HCT116 (cell line): Measurements from ENCODE around the gene CRISP2. TPM values are rescaled to one million over a fixed set of nuclear protein-coding genes. Genes with fewer than 3 reads are reported as not detected.

ENCODE experiments used
- ATAC-seq: fragments of 200-7000 bp; cut with Tn5 transposase; 2 replicates; pipeline ENCODE4 v1.9.1; 2020; ENCODE audit warnings: mild to moderate bottlenecking, moderate library complexity
- BruUV-seq: library from RNA; stranded (reverse); fragments of 400-500 nt; replicated peaks from 2 replicates; lab custom pipeline; 2021; lab: Mats Ljungman, UMichigan
- CTCF ChIA-PET: fragments of 300-600 bp; sonication (Branson Sonifier 250); formaldehyde crosslinking; loops from one replicate; lab custom pipeline; 2021; ENCODE audit warnings: antibody characterized with exemption; lab: Charles Lee
- POLR2A ChIA-PET: fragments of 300-600, 350-600 bp; sonication (Branson Sonifier 250); formaldehyde crosslinking; loops from one replicate; lab custom pipeline; 2021; ENCODE audit warnings: antibody characterized with exemption; lab: Charles Lee
- RAD21 ChIA-PET, 2 experiments: fragments of 300-600 bp; sonication (Branson Sonifier 250); formaldehyde crosslinking; loops; one replicate each; lab custom pipeline; 2023; ENCODE audit warnings: low total read pairs in 2 of 2; ENCODE audit not compliant: uncharacterized antibody in 2 of 2, unreplicated experiment in 2 of 2, low non-redundant PET in 1 of 2; lab: Charles Lee
- DNase-seq: peaks from one replicate; pipeline ENCODE4 v3.0.0-alpha.2; 2010; ENCODE audit warnings: low read depth, low spot score
- H2AFZ ChIP-seq: fragments of 200-600 bp; shearing (Covaris generic), sonication (generic); 2 replicates; pipeline ENCODE4 v1.6.1; 2017; ENCODE audit warnings: low read depth, mixed run types, mixed read lengths, antibody characterized with exemption, low read length; ENCODE audit not compliant: poor library complexity, severe bottlenecking
- H3K27ac ChIP-seq: 2 replicates; pipeline ENCODE4 v1.5.1; 2012; ENCODE audit warnings: low read depth, low read length
- H3K27me3 ChIP-seq: fragments of 200-600 bp; sonication (generic); 2 replicates; pipeline ENCODE4 v1.6.1; 2016; ENCODE audit warnings: mixed run types, low read length, mixed read lengths; ENCODE audit not compliant: insufficient read depth
- H3K36me3 ChIP-seq, 2 experiments: fragments of 200-500 bp in 1 of 2; fragments of 200-600 bp in 1 of 2; sonication (Bioruptor generic) in 1 of 2; sonication (generic) in 1 of 2; 2 replicates each; pipeline versions ENCODE4 v1.5.1 to v1.6.1; 2014 to 2016; ENCODE audit warnings: low read length in 2 of 2, inconsistent platforms in 1 of 2, mixed read lengths in 1 of 2, mixed run types in 1 of 2; ENCODE audit not compliant: insufficient read depth in 2 of 2, control insufficient read depth in 1 of 2
- H3K4me1 ChIP-seq, 2 experiments: fragments of 200-600 bp in 1 of 2; sonication (generic) in 1 of 2; 2 replicates each; pipeline versions ENCODE4 v1.5.1 to v1.6.1; 2012 to 2017; ENCODE audit warnings: low read length in 2 of 2, inconsistent platforms in 1 of 2, mild to moderate bottlenecking in 1 of 2, mixed read lengths in 1 of 2, mixed run types in 1 of 2, moderate library complexity in 1 of 2; ENCODE audit not compliant: insufficient read depth in 2 of 2, control insufficient read depth in 1 of 2
- H3K4me2 ChIP-seq: fragments of 200-600 bp; sonication (generic); 2 replicates; pipeline ENCODE4 v1.6.1; 2017; ENCODE audit warnings: mixed run types, low read length, mixed read lengths
- H3K4me3 ChIP-seq, 2 experiments: fragments of 200-600 bp in 1 of 2; sonication (generic) in 1 of 2; replicated peaks in 1 of 2; 2 replicates each; pipeline ENCODE4 v1.5.1; 2011 to 2016; ENCODE audit warnings: low read length in 2 of 2, control low read depth in 1 of 2, low read depth in 1 of 2, mild to moderate bottlenecking in 1 of 2, mixed read lengths in 1 of 2, mixed run types in 1 of 2
- H3K79me2 ChIP-seq: fragments of 200-600 bp; sonication (generic); 2 replicates; pipeline ENCODE4 v1.6.1; 2017; ENCODE audit warnings: mild to moderate bottlenecking, mixed run types, low read length, moderate library complexity, mixed read lengths; ENCODE audit not compliant: insufficient read depth
- H3K9ac ChIP-seq: fragments of 200-600 bp; sonication (generic); 2 replicates; pipeline ENCODE4 v1.6.1; 2016; ENCODE audit warnings: low read length, mixed read lengths
- H3K9me2 ChIP-seq: fragments of 200-600 bp; sonication (generic), shearing (Covaris generic); 2 replicates; pipeline ENCODE4 v1.6.1; 2017; ENCODE audit warnings: mixed run types, mild to moderate bottlenecking, moderate library complexity; ENCODE audit not compliant: insufficient read depth
- H3K9me3 ChIP-seq, 2 experiments: fragments of 200-500 bp in 1 of 2; fragments of 200-600 bp in 1 of 2; sonication (Bioruptor generic) in 1 of 2; sonication (generic) in 1 of 2; 2 replicates each; pipeline ENCODE4 v1.6.1; 2014 to 2017; ENCODE audit warnings: low read length in 2 of 2, mixed read lengths in 2 of 2, inconsistent platforms in 1 of 2, low read depth in 1 of 2, mild to moderate bottlenecking in 1 of 2, mixed run types in 1 of 2, moderate library complexity in 1 of 2; ENCODE audit not compliant: control insufficient read depth in 1 of 2, insufficient read depth in 1 of 2
- H4K20me1 ChIP-seq: fragments of 200-600 bp; sonication (generic), shearing (Covaris generic); 2 replicates; pipeline ENCODE4 v1.6.1; 2017; ENCODE audit warnings: mixed run types, mild to moderate bottlenecking, moderate library complexity; ENCODE audit not compliant: insufficient read depth
- ATF3 ChIP-seq: IDR thresholded peaks from 2 replicates; pipeline ENCODE4 v1.6.1; 2012
- CTCF ChIP-seq, 3 experiments: fragments of 200-600 bp in 1 of 3; sonication (generic) in 1 of 3; IDR thresholded peaks in 2 of 3; conservative IDR thresholded peaks in 1 of 3; 2 replicates each; pipeline ENCODE4 v1.5.1; 2012 to 2017; ENCODE audit warnings: low read depth in 2 of 3, low read length in 2 of 3, antibody characterized with exemption in 1 of 3, borderline replicate concordance in 1 of 3, control low read depth in 1 of 3, mild to moderate bottlenecking in 1 of 3, mixed read lengths in 1 of 3, mixed run types in 1 of 3, moderate library complexity in 1 of 3; ENCODE audit not compliant: insufficient read depth in 1 of 3
- EGR1 ChIP-seq: IDR thresholded peaks from 2 replicates; pipeline ENCODE4 v1.6.1; 2012; ENCODE audit warnings: low read depth
- ELF1 ChIP-seq: IDR thresholded peaks from 2 replicates; pipeline ENCODE4 v1.6.1; 2012; ENCODE audit warnings: low read depth, borderline replicate concordance
- EZH2 ChIP-seq: fragments of 200-600 bp; sonication (generic); IDR thresholded peaks from 2 replicates; pipeline ENCODE4 v1.6.1; 2017; ENCODE audit warnings: antibody characterized with exemption, mixed run types
- FOSL1 ChIP-seq: IDR thresholded peaks from 2 replicates; pipeline ENCODE4 v1.6.1; 2012; ENCODE audit warnings: low read depth
- JUND ChIP-seq: IDR thresholded peaks from 2 replicates; pipeline ENCODE4 v1.6.1; 2012
- POLR2A ChIP-seq: IDR thresholded peaks from 2 replicates; pipeline ENCODE4 v1.7.0; 2011; ENCODE audit warnings: borderline replicate concordance; ENCODE audit not compliant: insufficient read depth, insufficient read length; ENCODE audit errors: extremely low read depth
- RAD21 ChIP-seq: IDR thresholded peaks from 2 replicates; pipeline ENCODE4 v1.6.1; 2012; ENCODE audit warnings: low read depth, mild to moderate bottlenecking
- REST ChIP-seq: IDR thresholded peaks from 2 replicates; pipeline ENCODE4 v1.6.1; 2012; ENCODE audit warnings: low read depth
- SIN3A ChIP-seq: IDR thresholded peaks from 2 replicates; pipeline ENCODE4 v1.6.1; 2012; ENCODE audit warnings: low read depth
- SP1 ChIP-seq: IDR thresholded peaks from 2 replicates; pipeline ENCODE4 v1.6.1; 2012; ENCODE audit warnings: low read depth
- TCF7L2 ChIP-seq: IDR thresholded peaks from 2 replicates; pipeline ENCODE4 v1.7.0; 2011; ENCODE audit warnings: borderline replicate concordance, inconsistent platforms; ENCODE audit not compliant: insufficient read depth, insufficient read length; ENCODE audit errors: extremely low read depth
- YY1 ChIP-seq: IDR thresholded peaks from 2 replicates; pipeline ENCODE4 v1.6.1; 2011; ENCODE audit warnings: low read length, low read depth, moderate library complexity, mild to moderate bottlenecking; ENCODE audit not compliant: insufficient replicate concordance; ENCODE audit errors: extremely low read depth
- ZBTB33 ChIP-seq: IDR thresholded peaks from 2 replicates; pipeline ENCODE4 v1.6.1; 2011; ENCODE audit warnings: mild to moderate bottlenecking, low read length, moderate library complexity; ENCODE audit not compliant: insufficient replicate concordance; ENCODE audit errors: extremely low read depth
- ZFX ChIP-seq: fragments of 450-650 bp; IDR thresholded peaks from 2 replicates; pipeline ENCODE4 v1.6.1; 2017
- ZNF274 ChIP-seq: fragments of 200-500 bp; sonication (Bioruptor generic); IDR thresholded peaks from 2 replicates; pipeline ENCODE4 v1.6.1; 2014; ENCODE audit warnings: mild to moderate bottlenecking, low read depth, low read length, inconsistent platforms
- intact Hi-C: fragments of 100-400 bp; cut with micrococcal nuclease; formaldehyde crosslinking; loops from 2 replicates; pipeline ENCODE4 v1.10.0; 2022
- total RNA-seq: library from RNA; stranded (reverse); gene quantifications from one replicate; pipeline ENCODE4 v1.2.1, GENCODE V29; 2021; ENCODE audit not compliant: unreplicated experiment

Gene CRISP2
- total RNA-seq, 1 experiment from 2014 or later = not detected

- POLR2A ChIA-PET = no interaction called here
- CTCF ChIA-PET = no interaction called here
Measured at GRCh38 chr6:49733680-49734079, 20.3 kb upstream of the CRISP2 start.

More at GRCh38 chr6:49733680-49734079, 20.3 kb upstream of the CRISP2 start:
- RAD21 ChIA-PET = no interaction called here
- Histone ChIP-seq H3K4me1 (no peaks in the 10 kb centered on the region), H4K20me1 (no peaks in the 10 kb centered on the region), H3K9me2 (no peaks in the 10 kb centered on the region), H3K27me3 (no peaks in the 10 kb centered on the region), H3K4me2 (no peak overlapping the region), H3K36me3 (no peaks in the 10 kb centered on the region), H3K9me3 (no peaks in the 10 kb centered on the region), H3K27ac (no peak overlapping the region), H2AFZ (no peak overlapping the region), H3K4me3 (no peak overlapping the region), H3K79me2 (no peaks in the 10 kb centered on the region), H3K9ac (no peak overlapping the region)
- TF ChIP-seq POLR2A (no peak), ATF3 (no peak), FOSL1 (no peak), SIN3A (no peak), CTCF (IDR thresholded peaks at IDR 0.05 in 2 of 3, conservative IDR thresholded peaks at IDR 0.05 in 1 of 3; ENCODE audit: borderline replicate concordance in 1 of 3, insufficient read depth in 1 of 3, low read depth in 2 of 3, low read length in 2 of 3) (no peak), TCF7L2 (no peak), JUND (no peak), REST (no peak), SP1 (no peak), ZFX (no peak), ELF1 (no peak), YY1 (no peak), ZNF274 (no peak), RAD21 (no peak), EGR1 (no peak), ZBTB33 (no peak), EZH2 (no peak)
- ATAC-seq (no peak), DNase-seq (no peak)
- intact Hi-C loops = no loop called here
- BruUV-seq = no TSS peak
